Neural cell (in vitro differentiated cells): ENCODE results near the gene DFFA.

Source experiments
- CTCF ChIP-seq: fragments of 450-650 bp; IDR thresholded peaks from 2 replicates; pipeline ENCODE4 v1.5.1; 2014; ENCODE audit warnings: antibody characterized with exemption, mild to moderate bottlenecking, moderate library complexity; ENCODE audit not compliant: poor library complexity, severe bottlenecking
- EP300 ChIP-seq: fragments of 450-650 bp; conservative IDR thresholded peaks from 2 replicates; pipeline ENCODE4 v1.6.1; 2014; ENCODE audit warnings: antibody characterized with exemption, mild to moderate bottlenecking, moderate library complexity; ENCODE audit not compliant: poor library complexity, severe bottlenecking
- EZH2 ChIP-seq: fragments of 200-600, 300-800 bp; shearing (Covaris generic), sonication (generic); IDR thresholded peaks from 2 replicates; pipeline ENCODE4 v1.6.1; 2014; ENCODE audit warnings: antibody characterized with exemption, low read length, borderline replicate concordance, mild to moderate bottlenecking; ENCODE audit not compliant: insufficient read depth, poor library complexity, severe bottlenecking
- POLR2AphosphoS5 ChIP-seq: IDR thresholded peaks from 2 replicates; pipeline ENCODE4 v1.6.1; 2012
- RAD21 ChIP-seq: fragments of 450-650 bp; conservative IDR thresholded peaks from 2 replicates; pipeline ENCODE4 v1.6.1; 2014; ENCODE audit warnings: antibody characterized with exemption, mild to moderate bottlenecking, moderate library complexity
- REST ChIP-seq: IDR thresholded peaks from 2 replicates; pipeline ENCODE4 v1.6.1; 2012; ENCODE audit warnings: borderline replicate concordance
- SMC3 ChIP-seq: fragments of 450-650 bp; conservative IDR thresholded peaks from 2 replicates; pipeline ENCODE4 v1.6.1; 2014; ENCODE audit warnings: antibody characterized with exemption, mild to moderate bottlenecking, moderate library complexity; ENCODE audit not compliant: poor library complexity
- TAF1 ChIP-seq: IDR thresholded peaks from 2 replicates; pipeline ENCODE4 v1.6.1; 2012; ENCODE audit warnings: low read depth

GRCh38 chr1:10508511-10508951 lies 36.2 kb upstream of the DFFA start:
- no peak for TF ChIP-seq CTCF
- TF ChIP-seq EP300 = no peak
- TF ChIP-seq POLR2AphosphoS5 = no peak
- no peak for TF ChIP-seq TAF1
- TF ChIP-seq REST = no peak
- TF ChIP-seq EZH2 = no peak
- no peak for TF ChIP-seq SMC3
- TF ChIP-seq RAD21 = no peak
